OCI-LY1 (cell line): ENCODE measurements around the gene CRYL1.

Experiments used
- H2AFZ ChIP-seq: fragments of 200-600 bp; sonication (generic), shearing (Covaris generic); 2 replicates; pipeline ENCODE4 v1.6.0; 2014; ENCODE audit warnings: antibody characterized with exemption, mild to moderate bottlenecking, low read length
- H3F3A ChIP-seq: fragments of 200-600 bp; sonication (generic), shearing (Covaris generic); 2 replicates; pipeline ENCODE4 v1.6.0; 2014; ENCODE audit warnings: mild to moderate bottlenecking, antibody characterized with exemption, low read length, moderate library complexity; ENCODE audit not compliant: insufficient read depth
- H3K27ac ChIP-seq: fragments of 200-600 bp; sonication (generic); 2 replicates; pipeline ENCODE4 v1.5.1; 2014; ENCODE audit warnings: low read length, mixed run types, mild to moderate bottlenecking, low read depth; ENCODE audit not compliant: poor library complexity, severe bottlenecking
- H3K27me3 ChIP-seq: fragments of 200-600 bp; sonication (generic); 2 replicates; pipeline ENCODE4 v1.6.0; 2014; ENCODE audit warnings: antibody characterized with exemption, mild to moderate bottlenecking, low read length, moderate library complexity; ENCODE audit not compliant: insufficient read depth
- H3K36me3 ChIP-seq: fragments of 200-600 bp; sonication (generic); 2 replicates; pipeline ENCODE4 v1.6.1; 2014; ENCODE audit warnings: mild to moderate bottlenecking, antibody characterized with exemption, low read length, moderate library complexity, mixed read lengths; ENCODE audit not compliant: insufficient read depth
- H3K4me1 ChIP-seq: fragments of 200-600 bp; sonication (generic); 2 replicates; pipeline ENCODE4 v1.5.1; 2014; ENCODE audit warnings: mild to moderate bottlenecking, low read length, moderate library complexity; ENCODE audit not compliant: insufficient read depth, severe bottlenecking
- H3K4me2 ChIP-seq: fragments of 200-600 bp; sonication (generic), shearing (Covaris generic); 2 replicates; pipeline ENCODE4 v1.6.1; 2014; ENCODE audit warnings: low read length
- H3K4me3 ChIP-seq: fragments of 200-600 bp; sonication (generic); 2 replicates; pipeline ENCODE4 v1.5.1; 2014; ENCODE audit warnings: low read length, low read depth, mild to moderate bottlenecking, mixed read lengths; ENCODE audit not compliant: poor library complexity, severe bottlenecking
- H3K79me2 ChIP-seq: fragments of 200-600 bp; shearing (Covaris generic); 2 replicates; pipeline ENCODE4 v1.6.1; 2016; ENCODE audit warnings: mixed run types, low read length, mixed read lengths; ENCODE audit not compliant: insufficient read depth
- H3K9ac ChIP-seq: fragments of 200-600 bp; sonication (generic), shearing (Covaris generic); 2 replicates; pipeline ENCODE4 v1.6.1; 2014; ENCODE audit warnings: mild to moderate bottlenecking, low read length, mixed read lengths
- H3K9me2 ChIP-seq: fragments of 200-600 bp; sonication (generic), shearing (Covaris generic); 2 replicates; pipeline ENCODE4 v1.6.1; 2014; ENCODE audit warnings: low read depth, mild to moderate bottlenecking, low read length, mixed read lengths
- H3K9me3 ChIP-seq: fragments of 200-600 bp; shearing (Covaris generic); 2 replicates; pipeline ENCODE4 v1.6.1; 2014; ENCODE audit warnings: low read length, mixed read lengths
- H4K20me1 ChIP-seq: fragments of 200-600 bp; sonication (generic), shearing (Covaris generic); 2 replicates; pipeline ENCODE4 v1.6.0; 2016; ENCODE audit warnings: mild to moderate bottlenecking, low read length; ENCODE audit not compliant: insufficient read depth
- EZH2 ChIP-seq: fragments of 200-600 bp; sonication (generic), shearing (Covaris generic); IDR thresholded peaks from 2 replicates; pipeline ENCODE4 v1.8.0; 2017; ENCODE audit warnings: borderline replicate concordance, mixed run types, mild to moderate bottlenecking, antibody characterized with exemption, low read length, moderate library complexity, mixed read lengths
- TF ChIP-seq, protein P1 (sequence below): fragments of 200-600 bp; sonication (generic), shearing (Covaris generic); IDR thresholded peaks from 2 replicates; pipeline ENCODE4 v1.5.1; 2017; ENCODE audit warnings: mild to moderate bottlenecking, antibody characterized with exemption, low read length, moderate library complexity, mixed read lengths

Gene CRYL1

DNA sequence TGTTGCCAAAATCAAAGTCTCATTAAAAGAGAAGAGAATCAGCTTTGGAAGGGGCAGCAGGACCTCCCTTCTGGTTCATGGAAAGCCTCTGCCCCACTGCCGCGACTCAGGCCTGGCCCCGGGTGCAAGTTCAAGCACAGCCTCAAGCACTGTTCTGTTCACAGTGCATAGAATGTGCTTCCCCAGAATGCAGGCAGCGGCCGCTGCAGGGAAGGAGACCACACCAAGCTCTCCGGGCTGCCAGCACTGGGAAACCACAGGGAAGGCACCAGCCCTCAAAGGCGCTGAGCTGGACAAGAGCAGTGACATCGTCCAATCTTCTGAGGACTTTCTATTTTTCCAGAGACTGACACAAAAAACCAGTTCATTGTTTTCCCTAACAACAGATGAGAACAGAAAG, 55.5 kb downstream of the CRYL1 start:
- no peaks in the 10 kb centered on the region for H3K27me3 ChIP-seq
- H3K27ac ChIP-seq: no peak overlapping the region
- no peaks in the 10 kb centered on the region for H3F3A ChIP-seq
- no peak overlapping the region for H3K9ac ChIP-seq
- H3K79me2 ChIP-seq: no peaks in the 10 kb centered on the region
- no peaks in the 10 kb centered on the region for H4K20me1 ChIP-seq
- no peaks in the 10 kb centered on the region for H3K36me3 ChIP-seq
- H3K4me3 ChIP-seq: no peak overlapping the region
- no peak overlapping the region for H2AFZ ChIP-seq
- no peak for TF ChIP-seq EZH2
- TF ChIP-seq, protein P1, sequence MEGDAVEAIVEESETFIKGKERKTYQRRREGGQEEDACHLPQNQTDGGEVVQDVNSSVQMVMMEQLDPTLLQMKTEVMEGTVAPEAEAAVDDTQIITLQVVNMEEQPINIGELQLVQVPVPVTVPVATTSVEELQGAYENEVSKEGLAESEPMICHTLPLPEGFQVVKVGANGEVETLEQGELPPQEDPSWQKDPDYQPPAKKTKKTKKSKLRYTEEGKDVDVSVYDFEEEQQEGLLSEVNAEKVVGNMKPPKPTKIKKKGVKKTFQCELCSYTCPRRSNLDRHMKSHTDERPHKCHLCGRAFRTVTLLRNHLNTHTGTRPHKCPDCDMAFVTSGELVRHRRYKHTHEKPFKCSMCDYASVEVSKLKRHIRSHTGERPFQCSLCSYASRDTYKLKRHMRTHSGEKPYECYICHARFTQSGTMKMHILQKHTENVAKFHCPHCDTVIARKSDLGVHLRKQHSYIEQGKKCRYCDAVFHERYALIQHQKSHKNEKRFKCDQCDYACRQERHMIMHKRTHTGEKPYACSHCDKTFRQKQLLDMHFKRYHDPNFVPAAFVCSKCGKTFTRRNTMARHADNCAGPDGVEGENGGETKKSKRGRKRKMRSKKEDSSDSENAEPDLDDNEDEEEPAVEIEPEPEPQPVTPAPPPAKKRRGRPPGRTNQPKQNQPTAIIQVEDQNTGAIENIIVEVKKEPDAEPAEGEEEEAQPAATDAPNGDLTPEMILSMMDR: no peak
- no peaks in the 10 kb centered on the region for H3K9me2 ChIP-seq
- no peaks in the 10 kb centered on the region for H3K4me1 ChIP-seq
- H3K9me3 ChIP-seq: no peaks in the 10 kb centered on the region
- H3K4me2 ChIP-seq: no peak overlapping the region

DNA sequence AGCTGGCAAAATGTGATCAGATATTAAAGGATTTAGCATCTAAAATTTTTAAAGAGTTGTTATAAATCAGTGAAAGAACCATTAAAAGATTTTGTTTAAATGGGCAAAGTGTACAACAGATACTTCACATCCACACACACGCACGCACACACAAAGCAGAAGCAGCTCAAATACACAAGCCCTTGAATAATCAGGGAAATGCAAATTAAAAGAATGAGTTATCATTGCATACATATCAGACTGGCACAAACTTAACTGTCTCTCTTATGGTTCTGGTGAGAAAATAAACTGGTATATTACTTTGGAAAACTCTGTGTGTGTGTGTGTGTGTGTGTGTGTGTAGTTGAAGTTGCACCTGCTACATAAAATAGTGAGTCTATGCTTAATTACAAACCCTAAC, 59.3 kb downstream of the CRYL1 start:
- TF ChIP-seq, protein P1: no peak
- no peak for TF ChIP-seq EZH2

DNA sequence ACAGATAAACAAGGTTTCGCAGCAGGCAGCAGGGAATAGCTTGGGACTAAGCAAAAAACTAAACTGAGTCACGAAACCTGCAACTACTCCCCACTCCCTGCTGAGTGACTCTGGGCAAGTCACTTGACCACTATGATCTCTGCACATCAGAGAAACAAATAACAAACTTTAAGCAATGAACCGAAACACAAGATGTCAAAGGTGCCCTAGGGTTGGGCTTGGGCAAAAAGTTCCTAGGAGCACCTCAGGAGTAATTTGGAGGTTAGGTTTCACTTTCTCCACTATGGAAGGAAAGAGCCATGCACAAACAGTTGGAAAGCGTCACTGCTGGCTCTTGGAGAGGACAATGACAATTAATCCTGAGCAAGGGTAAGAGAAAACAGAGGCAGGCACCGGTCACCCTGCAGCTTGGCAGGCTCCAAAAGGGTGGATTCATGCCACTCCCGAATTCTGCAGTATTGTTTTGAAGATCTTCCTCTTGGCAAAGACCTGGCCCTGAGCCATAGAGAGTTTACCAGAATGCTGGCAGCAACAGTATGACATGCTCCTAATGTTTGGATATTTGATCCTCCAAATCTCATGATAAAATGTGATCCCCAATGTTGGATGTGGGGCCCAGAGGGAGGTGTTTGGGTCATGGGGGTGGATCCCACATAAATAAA, 60.3 kb downstream of the CRYL1 start:
- Histone ChIP-seq H3K4me1 (no peaks in the 10 kb centered on the region), H3K4me2 (no peak overlapping the region), H2AFZ (no peak overlapping the region), H3K79me2 (no peaks in the 10 kb centered on the region), H3K9ac (no peak overlapping the region), H3F3A (no peaks in the 10 kb centered on the region), H3K9me2 (no peaks in the 10 kb centered on the region), H4K20me1 (no peaks in the 10 kb centered on the region), H3K36me3 (no peaks in the 10 kb centered on the region), H3K4me3 (no peak overlapping the region), H3K27me3 (no peaks in the 10 kb centered on the region), H3K9me3 (no peaks in the 10 kb centered on the region), H3K27ac (no peak overlapping the region)
- TF ChIP-seq EZH2: no peak
- TF ChIP-seq, protein P1: no peak

More for the DNA sequence above, 59.3 kb downstream of the CRYL1 start:
- Histone ChIP-seq H3K9ac (no peak overlapping the region), H3F3A (no peaks in the 10 kb centered on the region), H3K36me3 (no peaks in the 10 kb centered on the region), H3K27ac (no peak overlapping the region), H3K9me2 (no peaks in the 10 kb centered on the region), H3K79me2 (no peaks in the 10 kb centered on the region), H3K4me3 (no peak overlapping the region), H3K9me3 (no peaks in the 10 kb centered on the region), H3K4me1 (no peaks in the 10 kb centered on the region), H4K20me1 (no peaks in the 10 kb centered on the region), H3K4me2 (no peak overlapping the region), H2AFZ (no peak overlapping the region), H3K27me3 (no peaks in the 10 kb centered on the region)
